HepG2 (cell line): Measurements from ENCODE around the gene MTA2. TPM values are rescaled to one million over a fixed set of nuclear protein-coding genes. Genes with fewer than 3 reads are reported as not detected.

Experiments used
- CREB3 ChIP-seq: sonication (generic); formaldehyde crosslinking; IDR thresholded peaks from 2 replicates; pipeline ENCODE4 v1.5.0; 2020; ENCODE audit warnings: missing genetic modification reagents
- ESRRA ChIP-seq: sonication (generic); formaldehyde crosslinking; IDR thresholded peaks from 2 replicates; pipeline ENCODE4 v1.5.1; 2020; ENCODE audit warnings: mild to moderate bottlenecking, low read depth, missing genetic modification reagents
- HMG20B ChIP-seq: conservative IDR thresholded peaks from 2 replicates; pipeline ENCODE4 v1.6.1; 2016; ENCODE audit warnings: missing genetic modification reagents, missing compliant biosample characterization
- MATR3 ChIP-seq: sonication (generic); formaldehyde crosslinking; IDR thresholded peaks from 2 replicates; pipeline ENCODE4 v1.4.0; 2020; ENCODE audit warnings: missing genetic modification reagents
- MXI1 ChIP-seq: IDR thresholded peaks from 3 replicates; pipeline ENCODE4 v1.6.1; 2012; ENCODE audit warnings: low read depth, low read length, inconsistent platforms, borderline replicate concordance
- PCBP2 ChIP-seq: fragments of 200-400 bp; formaldehyde crosslinking; optimal IDR thresholded peaks from 2 replicates; pipeline ENCODE3; 2018; ENCODE audit warnings: low read length, low read depth; ENCODE audit not compliant: poor library complexity, severe bottlenecking
- SP1 ChIP-seq, 2 experiments: fragments of 450-650 bp in 1 of 2; sonication (generic) in 1 of 2; formaldehyde crosslinking in 1 of 2; IDR thresholded peaks; 2 replicates each; pipeline versions ENCODE4 v1.4.0 to v1.6.1; 2016 to 2020; ENCODE audit warnings: missing genetic modification reagents in 1 of 2
- TCF7 ChIP-seq: sonication (generic); IDR thresholded peaks from 2 replicates; pipeline ENCODE4 v1.6.1; 2016; ENCODE audit warnings: antibody characterized with exemption, low read depth
- ZBTB46 ChIP-seq: sonication (generic); formaldehyde crosslinking; IDR thresholded peaks from 2 replicates; pipeline ENCODE4 v1.4.0; 2020; ENCODE audit warnings: mild to moderate bottlenecking, missing genetic modification reagents, borderline replicate concordance
- ZNF326 ChIP-seq: sonication (generic); formaldehyde crosslinking; IDR thresholded peaks from 2 replicates; pipeline ENCODE4 v1.4.0; 2020; ENCODE audit warnings: missing genetic modification reagents, borderline replicate concordance
- ZNF547 ChIP-seq: sonication (generic); formaldehyde crosslinking; IDR thresholded peaks from 2 replicates; pipeline ENCODE4 v1.5.1; 2020; ENCODE audit warnings: mild to moderate bottlenecking, missing genetic modification reagents
- ZNF775 ChIP-seq: sonication (generic); formaldehyde crosslinking; IDR thresholded peaks from 2 replicates; pipeline ENCODE4 v1.4.0; 2020; ENCODE audit warnings: missing genetic modification reagents, mild to moderate bottlenecking, moderate library complexity, borderline replicate concordance
- polyA plus RNA-seq, 8 experiments: library from polyadenylated mRNA; depleted of rRNA in 3 of 8; stranded (reverse) in 7 of 8; unstranded in 1 of 8; fragments of >200 nt; fragmentation: Illumina TruSeq in 4 of 8; extraction: Trizol in 4 of 8; gene quantifications; 2 replicates each; pipeline versions ENCODE4 v1.2.1 to v1.2.3, GENCODE V29; 2011 to 2016; ENCODE audit warnings: low read depth in 4 of 8, missing spikeins in 1 of 8, mixed read lengths in 1 of 8; ENCODE audit not compliant: insufficient read depth in 1 of 8
- total RNA-seq, 5 experiments: library from RNA; depleted of rRNA; stranded (reverse); fragments of >200 nt; fragmentation: Illumina TruSeq; extraction: Trizol; gene quantifications; 2 replicates each; pipeline ENCODE4 v1.2.3, GENCODE V29; 2016; ENCODE audit warnings: low read depth in 1 of 5
- TF ChIP-seq, protein P1 (sequence below): sonication (generic); formaldehyde crosslinking; IDR thresholded peaks from 2 replicates; pipeline ENCODE4 v1.5.0; 2020; ENCODE audit warnings: missing genetic modification reagents
- TF ChIP-seq, protein P2 (sequence below): sonication (generic); formaldehyde crosslinking; IDR thresholded peaks from 2 replicates; pipeline ENCODE4 v1.9.0; 2021; ENCODE audit warnings: missing genetic modification reagents, mild to moderate bottlenecking, borderline replicate concordance
- TF ChIP-seq, protein P3 (sequence below): sonication (generic); formaldehyde crosslinking; IDR thresholded peaks from 2 replicates; pipeline ENCODE4 v1.4.0; 2020; ENCODE audit warnings: missing genetic modification reagents, borderline replicate concordance
- TF ChIP-seq, protein P4 (sequence below): sonication (generic); formaldehyde crosslinking; IDR thresholded peaks from 2 replicates; pipeline ENCODE4 v1.8.1; 2023; ENCODE audit warnings: mild to moderate bottlenecking, moderate library complexity, missing genetic modification reagents

The MTA2 gene
- total and polyA plus RNA-seq, 2 of the 13 experiments (the other 11 are each of a cell fraction or from before 2014, with no cell fraction given), result 14.0 to 70.0 TPM

GRCh38 chr11:62591448-62592145, 10.1 kb downstream of the MTA2 start, which contains the start of gene TUT1 (continued):
- TF ChIP-seq, protein P1, sequence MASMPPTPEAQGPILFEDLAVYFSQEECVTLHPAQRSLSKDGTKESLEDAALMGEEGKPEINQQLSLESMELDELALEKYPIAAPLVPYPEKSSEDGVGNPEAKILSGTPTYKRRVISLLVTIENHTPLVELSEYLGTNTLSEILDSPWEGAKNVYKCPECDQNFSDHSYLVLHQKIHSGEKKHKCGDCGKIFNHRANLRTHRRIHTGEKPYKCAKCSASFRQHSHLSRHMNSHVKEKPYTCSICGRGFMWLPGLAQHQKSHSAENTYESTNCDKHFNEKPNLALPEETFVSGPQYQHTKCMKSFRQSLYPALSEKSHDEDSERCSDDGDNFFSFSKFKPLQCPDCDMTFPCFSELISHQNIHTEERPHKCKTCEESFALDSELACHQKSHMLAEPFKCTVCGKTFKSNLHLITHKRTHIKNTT (CRISPR knock-in tag), result no peak
- TF ChIP-seq ZNF775 (0 out of 2 replicates have a peak, but pooled peaks have one; percentile 23), ZBTB46 (CRISPR knock-in tag) (no peak; the same call in 1 of the 2 replicates), PCBP2 (no peak), MATR3 (no peak), TCF7 (no peak), CREB3 (CRISPR knock-in tag) (no peak), HMG20B (CRISPR knock-in tag) (0 out of 2 replicates have a peak, but pooled peaks have one; percentile 50), SP1 (IDR thresholded peaks at IDR 0.05) (no peak), SP1 (CRISPR knock-in tag; IDR thresholded peaks at IDR 0.05) (peak; percentile 91), ESRRA (CRISPR knock-in tag) (peak; percentile 61; the same call in 1 of the 2 replicates), ZNF326 (CRISPR knock-in tag) (no peak), MXI1 (peak; percentile 83; the same call in 2 of the 3 replicates), ZNF547 (CRISPR knock-in tag) (0 out of 2 replicates have a peak, but pooled peaks have one; percentile 22)
- TF ChIP-seq, protein P2, sequence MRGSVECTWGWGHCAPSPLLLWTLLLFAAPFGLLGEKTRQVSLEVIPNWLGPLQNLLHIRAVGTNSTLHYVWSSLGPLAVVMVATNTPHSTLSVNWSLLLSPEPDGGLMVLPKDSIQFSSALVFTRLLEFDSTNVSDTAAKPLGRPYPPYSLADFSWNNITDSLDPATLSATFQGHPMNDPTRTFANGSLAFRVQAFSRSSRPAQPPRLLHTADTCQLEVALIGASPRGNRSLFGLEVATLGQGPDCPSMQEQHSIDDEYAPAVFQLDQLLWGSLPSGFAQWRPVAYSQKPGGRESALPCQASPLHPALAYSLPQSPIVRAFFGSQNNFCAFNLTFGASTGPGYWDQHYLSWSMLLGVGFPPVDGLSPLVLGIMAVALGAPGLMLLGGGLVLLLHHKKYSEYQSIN (CRISPR knock-in tag), result no peak
- TF ChIP-seq, protein P3, sequence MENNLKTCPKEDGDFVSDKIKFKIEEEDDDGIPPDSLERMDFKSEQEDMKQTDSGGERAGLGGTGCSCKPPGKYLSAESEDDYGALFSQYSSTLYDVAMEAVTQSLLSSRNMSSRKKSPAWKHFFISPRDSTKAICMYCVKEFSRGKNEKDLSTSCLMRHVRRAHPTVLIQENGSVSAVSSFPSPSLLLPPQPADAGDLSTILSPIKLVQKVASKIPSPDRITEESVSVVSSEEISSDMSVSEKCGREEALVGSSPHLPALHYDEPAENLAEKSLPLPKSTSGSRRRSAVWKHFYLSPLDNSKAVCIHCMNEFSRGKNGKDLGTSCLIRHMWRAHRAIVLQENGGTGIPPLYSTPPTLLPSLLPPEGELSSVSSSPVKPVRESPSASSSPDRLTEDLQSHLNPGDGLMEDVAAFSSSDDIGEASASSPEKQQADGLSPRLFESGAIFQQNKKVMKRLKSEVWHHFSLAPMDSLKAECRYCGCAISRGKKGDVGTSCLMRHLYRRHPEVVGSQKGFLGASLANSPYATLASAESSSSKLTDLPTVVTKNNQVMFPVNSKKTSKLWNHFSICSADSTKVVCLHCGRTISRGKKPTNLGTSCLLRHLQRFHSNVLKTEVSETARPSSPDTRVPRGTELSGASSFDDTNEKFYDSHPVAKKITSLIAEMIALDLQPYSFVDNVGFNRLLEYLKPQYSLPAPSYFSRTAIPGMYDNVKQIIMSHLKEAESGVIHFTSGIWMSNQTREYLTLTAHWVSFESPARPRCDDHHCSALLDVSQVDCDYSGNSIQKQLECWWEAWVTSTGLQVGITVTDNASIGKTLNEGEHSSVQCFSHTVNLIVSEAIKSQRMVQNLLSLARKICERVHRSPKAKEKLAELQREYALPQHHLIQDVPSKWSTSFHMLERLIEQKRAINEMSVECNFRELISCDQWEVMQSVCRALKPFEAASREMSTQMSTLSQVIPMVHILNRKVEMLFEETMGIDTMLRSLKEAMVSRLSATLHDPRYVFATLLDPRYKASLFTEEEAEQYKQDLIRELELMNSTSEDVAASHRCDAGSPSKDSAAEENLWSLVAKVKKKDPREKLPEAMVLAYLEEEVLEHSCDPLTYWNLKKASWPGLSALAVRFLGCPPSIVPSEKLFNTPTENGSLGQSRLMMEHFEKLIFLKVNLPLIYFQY (CRISPR knock-in tag), result 0 out of 2 replicates have a peak, but pooled peaks have one; percentile 52
- TF ChIP-seq, protein P4, sequence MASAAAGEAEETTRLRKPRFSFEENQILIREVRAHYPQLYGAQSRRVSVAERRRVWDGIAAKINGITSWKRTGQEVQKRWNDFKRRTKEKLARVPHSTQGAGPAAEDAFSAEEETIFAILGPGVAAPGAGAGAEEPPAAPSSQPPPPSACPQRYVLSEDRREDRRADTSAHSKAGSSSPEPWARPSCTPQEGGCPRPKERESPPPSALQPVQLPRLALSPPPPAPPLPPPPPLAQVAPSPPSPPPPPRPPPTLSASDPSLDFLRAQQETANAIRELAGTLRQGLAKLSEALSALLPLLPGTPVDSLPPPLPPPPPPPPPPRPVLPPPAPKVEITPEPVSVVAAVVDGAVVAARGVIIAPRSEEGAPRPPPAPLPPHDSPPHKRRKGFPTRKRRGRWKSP, result peak; percentile 73
